HepG2 (cell line): ENCODE results near the gene P2RY6. TPM values are rescaled to one million over a fixed set of nuclear protein-coding genes. Genes with fewer than 3 reads are reported as not detected.
A peak's percentile ranks its signal among the peaks of the same experiment; 100 is the strongest.

Experiments
- ARID2 ChIP-seq: sonication (generic); formaldehyde crosslinking; IDR thresholded peaks from 2 replicates; pipeline ENCODE4 v1.8.1; 2022; ENCODE audit warnings: mild to moderate bottlenecking, missing genetic modification reagents, borderline replicate concordance
- BCLAF1 ChIP-seq: fragments of 450-650 bp; IDR thresholded peaks from 2 replicates; pipeline ENCODE4 v1.6.1; 2017; ENCODE audit warnings: mild to moderate bottlenecking
- ETV5 ChIP-seq: IDR thresholded peaks from 2 replicates; pipeline ENCODE4 v1.6.1; 2018; ENCODE audit warnings: missing biosample characterization, missing genetic modification reagents, inconsistent platforms, borderline replicate concordance
- GTF2F1 ChIP-seq: fragments of 150-350 bp; IDR thresholded peaks from 2 replicates; pipeline ENCODE4 v1.6.1; 2014; ENCODE audit warnings: low read length
- MXD3 ChIP-seq: IDR thresholded peaks from 2 replicates; pipeline ENCODE4 v1.6.1; 2016; ENCODE audit warnings: mild to moderate bottlenecking, missing biosample characterization, missing genetic modification reagents
- NFIC ChIP-seq: IDR thresholded peaks from 2 replicates; pipeline ENCODE4 v1.6.1; 2012; ENCODE audit warnings: mild to moderate bottlenecking, low read length, inconsistent platforms
- NR2F6 ChIP-seq, 2 experiments: IDR thresholded peaks; 2 replicates each; pipeline ENCODE4 v1.6.1; 2016; ENCODE audit warnings: antibody characterized with exemption in 1 of 2, mild to moderate bottlenecking in 1 of 2
- PBX2 ChIP-seq: IDR thresholded peaks from 2 replicates; pipeline ENCODE4 v1.6.1; 2016; ENCODE audit warnings: control low read depth
- PHF5A ChIP-seq: IDR thresholded peaks from one replicate; pipeline ENCODE4 v1.6.1; 2018; ENCODE audit warnings: low read depth, missing genetic modification reagents; ENCODE audit not compliant: unreplicated experiment
- RAD51 ChIP-seq: fragments of 450-650 bp; IDR thresholded peaks from 2 replicates; pipeline ENCODE4 v1.6.1; 2016; ENCODE audit warnings: borderline replicate concordance
- RERE ChIP-seq: IDR thresholded peaks from 2 replicates; pipeline ENCODE4 v1.6.1; 2016; ENCODE audit warnings: low read depth, missing genetic modification reagents, missing compliant biosample characterization
- TEAD3 ChIP-seq: optimal IDR thresholded peaks from 2 replicates; pipeline ENCODE3; 2016; ENCODE audit warnings: borderline replicate concordance
- ZEB1 ChIP-seq: IDR thresholded peaks from 2 replicates; pipeline ENCODE4 v1.6.1; 2012; ENCODE audit warnings: mild to moderate bottlenecking, low read depth, inconsistent platforms; ENCODE audit not compliant: insufficient replicate concordance
- ZFP90 ChIP-seq: sonication (generic); formaldehyde crosslinking; IDR thresholded peaks from 2 replicates; pipeline ENCODE4 v1.8.0; 2022; ENCODE audit warnings: missing genetic modification reagents, mild to moderate bottlenecking, inconsistent platforms, borderline replicate concordance
- ZNF138 ChIP-seq: sonication (generic); formaldehyde crosslinking; IDR thresholded peaks from 2 replicates; pipeline ENCODE4 v1.5.0; 2020; ENCODE audit warnings: mild to moderate bottlenecking, low read depth, missing genetic modification reagents
- ZNF143 ChIP-seq: sonication (generic); formaldehyde crosslinking; IDR thresholded peaks from 2 replicates; pipeline ENCODE4 v1.4.0; 2020; ENCODE audit warnings: missing genetic modification reagents
- ZNF232 ChIP-seq: sonication (generic); formaldehyde crosslinking; IDR thresholded peaks from 2 replicates; pipeline ENCODE4 v1.4.0; 2020; ENCODE audit warnings: missing genetic modification reagents, borderline replicate concordance
- ZNF570 ChIP-seq: sonication (generic); formaldehyde crosslinking; IDR thresholded peaks from 2 replicates; pipeline ENCODE4 v1.4.0; 2020; ENCODE audit warnings: mild to moderate bottlenecking, missing genetic modification reagents, borderline replicate concordance
- ZNF790 ChIP-seq: sonication (generic); formaldehyde crosslinking; IDR thresholded peaks from 2 replicates; pipeline ENCODE4 v1.8.0; 2022; ENCODE audit warnings: missing genetic modification reagents, mild to moderate bottlenecking, borderline replicate concordance
- polyA plus RNA-seq, 8 experiments: library from polyadenylated mRNA; depleted of rRNA in 3 of 8; stranded (reverse) in 7 of 8; unstranded in 1 of 8; fragments of >200 nt; fragmentation: Illumina TruSeq in 4 of 8; extraction: Trizol in 4 of 8; gene quantifications; 2 replicates each; pipeline versions ENCODE4 v1.2.1 to v1.2.3, GENCODE V29; 2011 to 2016; ENCODE audit warnings: low read depth in 4 of 8, missing spikeins in 1 of 8, mixed read lengths in 1 of 8; ENCODE audit not compliant: insufficient read depth in 1 of 8
- total RNA-seq, 5 experiments: library from RNA; depleted of rRNA; stranded (reverse); fragments of >200 nt; fragmentation: Illumina TruSeq; extraction: Trizol; gene quantifications; 2 replicates each; pipeline ENCODE4 v1.2.3, GENCODE V29; 2016; ENCODE audit warnings: low read depth in 1 of 5

The P2RY6 gene
- total and polyA plus RNA-seq, 2 of the 13 experiments (the other 11 are each of a cell fraction or from before 2014, with no cell fraction given), result 0.09 to 0.29 TPM

- peak; percentile 53; the same call in 1 of the 2 replicates for TF ChIP-seq RERE
- no peak for TF ChIP-seq ZNF570 (CRISPR knock-in tag)
- TF ChIP-seq ZNF138 (CRISPR knock-in tag), result no peak
- TF ChIP-seq PBX2 (CRISPR knock-in tag), result peak; percentile 57; the same call in 1 of the 2 replicates
- TF ChIP-seq ZNF143 (CRISPR knock-in tag), result no peak
- TF ChIP-seq ARID2 (CRISPR knock-in tag), result no peak
- no peak for TF ChIP-seq PHF5A
- no peak for TF ChIP-seq RAD51
- no peak for TF ChIP-seq ZEB1
- no peak for TF ChIP-seq MXD3 (CRISPR knock-in tag)
- no peak for TF ChIP-seq ZFP90 (CRISPR knock-in tag)
- peak; percentile 99 for TF ChIP-seq TEAD3
- TF ChIP-seq ZNF232, result no peak
- no peak for TF ChIP-seq NFIC
- no peak for TF ChIP-seq GTF2F1
- TF ChIP-seq ETV5, result peak; percentile 60
- TF ChIP-seq ZNF790 (CRISPR knock-in tag), result no peak
- TF ChIP-seq BCLAF1, result no peak
- TF ChIP-seq NR2F6 (IDR thresholded peaks at IDR 0.05), result peak; percentile 61
- peak; percentile 54; the same call in 1 of the 2 replicates for TF ChIP-seq NR2F6 (CRISPR knock-in tag; IDR thresholded peaks at IDR 0.05)
Measured at GRCh38 chr11:73314117-73314961, 42.2 kb downstream of the P2RY6 start (continued).
